Liver (tissue), 9 donors: Measurements from ENCODE around the gene TACC2. TPM values are rescaled to one million over a fixed set of nuclear protein-coding genes. Genes with fewer than 3 reads are reported as not detected.

ENCODE experiments used
- DNase-seq: peaks from one replicate; pipeline ENCODE4 v3.0.0-alpha.2; 2017; ENCODE audit warnings: low spot score
- H3K27ac ChIP-seq, 2 donors: one replicate each; pipeline ENCODE4 v1.7.0; 2013; ENCODE audit warnings: inconsistent platforms in 2 of 2, low read length in 2 of 2, control low read depth in 1 of 2, low read depth in 1 of 2, mild to moderate bottlenecking in 1 of 2
- H3K27me3 ChIP-seq, 4 donors: one replicate each; pipeline versions ENCODE4 v1.6.1 to v1.7.0; 2013; ENCODE audit warnings: low read length in 3 of 4, inconsistent platforms in 1 of 4, mild to moderate bottlenecking in 1 of 4, moderate library complexity in 1 of 4; ENCODE audit not compliant: control insufficient read depth in 4 of 4, insufficient read depth in 4 of 4
- H3K36me3 ChIP-seq, 4 donors: one replicate each; pipeline versions ENCODE4 v1.6.1 to v1.7.0; 2013; ENCODE audit warnings: low read length in 3 of 4, mild to moderate bottlenecking in 3 of 4, low read depth in 1 of 4, moderate library complexity in 1 of 4; ENCODE audit not compliant: control insufficient read depth in 4 of 4, insufficient read depth in 3 of 4
- H3K4me1 ChIP-seq, 4 donors: one replicate each; pipeline versions ENCODE4 v1.6.1 to v1.7.0; 2013; ENCODE audit warnings: low read length in 3 of 4, mild to moderate bottlenecking in 3 of 4, moderate library complexity in 1 of 4; ENCODE audit not compliant: control insufficient read depth in 4 of 4, insufficient read depth in 4 of 4
- H3K4me3 ChIP-seq, 3 donors: one replicate each; pipeline versions ENCODE4 v1.6.1 to v1.7.0; 2013; ENCODE audit warnings: low read length in 3 of 3, control low read depth in 1 of 3, low read depth in 1 of 3, mild to moderate bottlenecking in 1 of 3
- H3K9ac ChIP-seq, 2 donors: one replicate each; pipeline ENCODE4 v1.7.0; 2013; ENCODE audit warnings: low read length in 2 of 2, mild to moderate bottlenecking in 2 of 2, moderate library complexity in 2 of 2, control low read depth in 1 of 2, low read depth in 1 of 2
- H3K9me3 ChIP-seq, 4 donors: one replicate each; pipeline versions ENCODE4 v1.6.1 to v1.7.0; 2013; ENCODE audit warnings: low read length in 3 of 4; ENCODE audit not compliant: control insufficient read depth in 4 of 4
- EGR1 ChIP-seq, 2 donors: IDR thresholded peaks; 2 replicates each; pipeline ENCODE4 v1.6.1; 2016 to 2018; ENCODE audit warnings: antibody characterized with exemption in 2 of 2, low read depth in 2 of 2
- FOXA2 ChIP-seq: IDR thresholded peaks from 2 replicates; pipeline ENCODE4 v1.6.1; 2016; ENCODE audit warnings: antibody characterized with exemption
- GABPA ChIP-seq, 2 donors: IDR thresholded peaks in 1 of 2; conservative IDR thresholded peaks in 1 of 2; 2 replicates each; pipeline ENCODE4 v1.6.1; 2016; ENCODE audit warnings: antibody characterized with exemption in 2 of 2, mild to moderate bottlenecking in 1 of 2, moderate library complexity in 1 of 2
- HNF4A ChIP-seq, 2 donors: conservative IDR thresholded peaks; 2 replicates each; pipeline ENCODE4 v1.6.1; 2016; ENCODE audit warnings: antibody characterized with exemption in 2 of 2, mild to moderate bottlenecking in 2 of 2
- HNF4G ChIP-seq: IDR thresholded peaks from 2 replicates; pipeline ENCODE4 v1.6.1; 2016; ENCODE audit warnings: antibody characterized with exemption
- JUND ChIP-seq, 2 donors: IDR thresholded peaks; 2 replicates each; pipeline ENCODE4 v1.6.1; 2016; ENCODE audit warnings: antibody characterized with exemption in 2 of 2
- NR2F2 ChIP-seq: IDR thresholded peaks from 2 replicates; pipeline ENCODE4 v1.6.1; 2016; ENCODE audit warnings: antibody characterized with exemption
- RAD21 ChIP-seq, 2 donors: IDR thresholded peaks; 2 replicates each; pipeline ENCODE4 v1.6.1; 2016; ENCODE audit warnings: antibody characterized with exemption in 2 of 2, mild to moderate bottlenecking in 2 of 2
- SP1 ChIP-seq: IDR thresholded peaks from 2 replicates; pipeline ENCODE4 v1.6.1; 2018; ENCODE audit warnings: antibody characterized with exemption, mild to moderate bottlenecking
- TAF1 ChIP-seq: conservative IDR thresholded peaks from 2 replicates; pipeline ENCODE4 v1.6.1; 2016; ENCODE audit warnings: antibody characterized with exemption, mild to moderate bottlenecking
- WGBS: extraction: QIAGEN DNeasy Blood & Tissue Kit; methylation state at CpG from one replicate; pipeline ENCODE4 v1.1.7; 2013; 5-methylcytosine and 5-hydroxymethylcytosine counted together
- polyA plus RNA-seq, 2 donors: library from polyadenylated mRNA; stranded (reverse) in 1 of 2; unstranded in 1 of 2; fragments of 200-250 nt in 1 of 2; fragments of >200 nt in 1 of 2; fragmentation: Nextera tagmentation in 1 of 2; extraction: Ambion mirVana in 1 of 2; gene quantifications; one replicate each; pipeline versions ENCODE4 v1.2.1 to v1.2.3, GENCODE V29; 2013 to 2015
- total RNA-seq, 2 donors: library from RNA; depleted of rRNA; stranded (reverse); fragments of >200 nt; gene quantifications; one replicate each; pipeline ENCODE4 v1.2.3, GENCODE V29; 2014
- TF ChIP-seq, protein P1 (sequence below): IDR thresholded peaks from 2 replicates; pipeline ENCODE4 v1.6.1; 2016; ENCODE audit warnings: antibody characterized with exemption
- TF ChIP-seq, protein P2 (sequence below): IDR thresholded peaks from 2 replicates; pipeline ENCODE4 v1.6.1; 2016; ENCODE audit warnings: antibody characterized with exemption
- TF ChIP-seq, protein P3 (sequence below): fragments of 150-350 bp; IDR thresholded peaks from 2 replicates; pipeline ENCODE4 v1.5.1; 2017; ENCODE audit warnings: improper control_type of control experiment, low read depth, low read length; ENCODE audit not compliant: missing input control
- donor health status: healthy.
- donor health status: healthy.
- donor health status: healthy.
- donor health status: healthy.
- donor health status: healthy.

The TACC2 gene
- total and polyA plus RNA-seq, 4 donors = 1.5 to 9.1 (median 7.8) TPM

DNA sequence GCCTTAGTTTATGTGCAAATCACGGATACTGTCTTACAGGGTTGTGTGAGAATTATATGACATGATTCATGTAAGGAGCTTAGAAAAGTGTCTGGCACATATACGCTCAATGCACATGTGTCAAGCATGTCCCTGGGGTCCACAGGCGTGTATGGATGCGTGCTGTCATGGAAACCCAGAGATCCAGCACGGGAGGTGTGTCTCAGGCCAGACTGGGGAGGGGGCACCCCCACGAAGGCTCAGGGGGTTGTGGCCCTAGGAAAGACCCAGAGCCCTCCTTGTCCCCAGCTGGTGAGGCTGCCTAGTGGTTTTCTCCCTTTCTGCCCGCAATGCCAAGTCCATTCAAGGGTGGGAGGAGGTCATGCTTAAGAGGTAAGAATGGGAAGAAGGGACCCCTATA is 291.2 kb downstream of the TACC2 start (continued):
- TF ChIP-seq, protein P1, sequence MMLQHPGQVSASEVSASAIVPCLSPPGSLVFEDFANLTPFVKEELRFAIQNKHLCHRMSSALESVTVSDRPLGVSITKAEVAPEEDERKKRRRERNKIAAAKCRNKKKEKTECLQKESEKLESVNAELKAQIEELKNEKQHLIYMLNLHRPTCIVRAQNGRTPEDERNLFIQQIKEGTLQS = no peak
- TF ChIP-seq NR2F2 = no peak
- no peak for TF ChIP-seq SP1
- no peak for TF ChIP-seq FOXA2
- no peak for TF ChIP-seq HNF4G
- no peak for TF ChIP-seq JUND (IDR thresholded peaks at IDR 0.05)
- TF ChIP-seq TAF1 = no peak
- TF ChIP-seq, protein P2, sequence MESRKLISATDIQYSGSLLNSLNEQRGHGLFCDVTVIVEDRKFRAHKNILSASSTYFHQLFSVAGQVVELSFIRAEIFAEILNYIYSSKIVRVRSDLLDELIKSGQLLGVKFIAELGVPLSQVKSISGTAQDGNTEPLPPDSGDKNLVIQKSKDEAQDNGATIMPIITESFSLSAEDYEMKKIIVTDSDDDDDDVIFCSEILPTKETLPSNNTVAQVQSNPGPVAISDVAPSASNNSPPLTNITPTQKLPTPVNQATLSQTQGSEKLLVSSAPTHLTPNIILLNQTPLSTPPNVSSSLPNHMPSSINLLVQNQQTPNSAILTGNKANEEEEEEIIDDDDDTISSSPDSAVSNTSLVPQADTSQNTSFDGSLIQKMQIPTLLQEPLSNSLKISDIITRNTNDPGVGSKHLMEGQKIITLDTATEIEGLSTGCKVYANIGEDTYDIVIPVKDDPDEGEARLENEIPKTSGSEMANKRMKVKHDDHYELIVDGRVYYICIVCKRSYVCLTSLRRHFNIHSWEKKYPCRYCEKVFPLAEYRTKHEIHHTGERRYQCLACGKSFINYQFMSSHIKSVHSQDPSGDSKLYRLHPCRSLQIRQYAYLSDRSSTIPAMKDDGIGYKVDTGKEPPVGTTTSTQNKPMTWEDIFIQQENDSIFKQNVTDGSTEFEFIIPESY = no peak
- no peak for TF ChIP-seq EGR1 (IDR thresholded peaks at IDR 0.05; ENCODE audit: low read depth in 2 of 2)

DNA sequence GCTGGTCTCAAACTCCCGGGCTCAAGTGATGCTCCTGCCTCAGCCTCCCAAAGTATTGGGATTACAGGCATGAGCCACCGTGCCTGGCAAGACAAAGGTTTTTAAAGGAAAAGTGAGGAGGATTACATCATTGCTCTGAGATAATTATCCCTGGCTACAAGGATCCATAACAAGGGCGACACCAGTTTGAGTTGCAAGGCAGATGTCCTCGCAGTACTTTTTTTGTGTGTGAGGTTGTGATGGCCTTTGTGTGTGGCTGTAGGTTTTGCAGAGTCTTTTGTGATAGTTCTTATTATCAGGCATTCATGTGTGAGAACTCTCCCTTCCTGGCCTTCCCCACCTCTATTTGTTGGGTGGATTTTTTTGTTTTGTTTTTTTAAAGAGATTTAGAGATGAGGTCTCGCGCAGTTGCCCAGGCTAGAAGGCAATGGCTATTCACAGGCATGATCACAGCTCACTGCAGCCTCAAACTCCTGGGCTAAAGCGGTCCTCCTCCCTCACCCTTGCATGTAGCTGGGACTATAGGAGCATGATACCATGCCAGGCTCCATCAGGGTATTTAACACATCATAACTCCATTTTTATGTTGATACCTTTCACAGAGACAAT is 292.2 kb downstream of the TACC2 start:
- WGBS = 93% methylated on average over 7 of the region's 7 CpGs
- H3K36me3 ChIP-seq = no peaks in the 10 kb centered on the region
- H3K9ac ChIP-seq = no peak overlapping the region
- no peaks in the 10 kb centered on the region for H3K27me3 ChIP-seq
- no peaks in the 10 kb centered on the region for H3K4me1 ChIP-seq
- TF ChIP-seq HNF4A (conservative IDR thresholded peaks at IDR 0.05) (no peak), RAD21 (IDR thresholded peaks at IDR 0.05) (no peak), HNF4G (no peak), JUND (IDR thresholded peaks at IDR 0.05) (no peak)
- TF ChIP-seq, protein P1 = no peak
- H3K4me3 ChIP-seq = no peak overlapping the region
- DNase-seq = no peak
- H3K9me3 ChIP-seq = no peaks in the 10 kb centered on the region
- no peak overlapping the region for H3K27ac ChIP-seq

DNA sequence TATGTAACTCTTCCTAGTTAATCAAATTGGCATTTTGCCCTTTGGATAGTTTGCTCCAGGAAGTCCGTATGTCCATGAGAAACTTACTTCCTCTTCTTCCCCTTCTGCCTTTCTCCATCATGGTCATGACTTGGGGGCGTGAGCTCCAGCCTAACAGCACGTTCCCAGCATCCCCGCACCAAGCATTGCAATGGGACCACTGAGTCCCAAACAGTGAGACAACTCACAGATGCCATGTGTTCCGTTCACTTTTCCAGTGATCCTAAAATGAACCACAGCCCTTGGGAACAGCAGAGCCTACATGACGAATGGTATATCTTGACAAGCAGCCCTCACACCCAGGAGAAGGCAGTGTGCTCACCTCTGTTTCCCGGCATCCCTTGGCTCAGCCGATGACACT is 292.8 kb downstream of the TACC2 start:
- TF ChIP-seq, protein P3, sequence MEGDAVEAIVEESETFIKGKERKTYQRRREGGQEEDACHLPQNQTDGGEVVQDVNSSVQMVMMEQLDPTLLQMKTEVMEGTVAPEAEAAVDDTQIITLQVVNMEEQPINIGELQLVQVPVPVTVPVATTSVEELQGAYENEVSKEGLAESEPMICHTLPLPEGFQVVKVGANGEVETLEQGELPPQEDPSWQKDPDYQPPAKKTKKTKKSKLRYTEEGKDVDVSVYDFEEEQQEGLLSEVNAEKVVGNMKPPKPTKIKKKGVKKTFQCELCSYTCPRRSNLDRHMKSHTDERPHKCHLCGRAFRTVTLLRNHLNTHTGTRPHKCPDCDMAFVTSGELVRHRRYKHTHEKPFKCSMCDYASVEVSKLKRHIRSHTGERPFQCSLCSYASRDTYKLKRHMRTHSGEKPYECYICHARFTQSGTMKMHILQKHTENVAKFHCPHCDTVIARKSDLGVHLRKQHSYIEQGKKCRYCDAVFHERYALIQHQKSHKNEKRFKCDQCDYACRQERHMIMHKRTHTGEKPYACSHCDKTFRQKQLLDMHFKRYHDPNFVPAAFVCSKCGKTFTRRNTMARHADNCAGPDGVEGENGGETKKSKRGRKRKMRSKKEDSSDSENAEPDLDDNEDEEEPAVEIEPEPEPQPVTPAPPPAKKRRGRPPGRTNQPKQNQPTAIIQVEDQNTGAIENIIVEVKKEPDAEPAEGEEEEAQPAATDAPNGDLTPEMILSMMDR = no peak
- TF ChIP-seq TAF1 (no peak), JUND (IDR thresholded peaks at IDR 0.05) (no peak), GABPA (IDR thresholded peaks at IDR 0.05 in 1 of 2, conservative IDR thresholded peaks at IDR 0.05 in 1 of 2) (no peak), RAD21 (IDR thresholded peaks at IDR 0.05) (no peak), NR2F2 (no peak)
- TF ChIP-seq, protein P1 = no peak

More for the DNA sequence above, 292.8 kb downstream of the TACC2 start:
- Histone ChIP-seq H3K36me3 (no peaks in the 10 kb centered on the region), H3K4me1 (no peaks in the 10 kb centered on the region), H3K27me3 (no peaks in the 10 kb centered on the region), H3K9ac (no peak overlapping the region), H3K9me3 (no peaks in the 10 kb centered on the region), H3K4me3 (no peak overlapping the region), H3K27ac (no peak overlapping the region)
- WGBS = 81% methylated on average over 8 of the region's 8 CpGs
- no peak for DNase-seq
